ENCODE results near the gene PRKACA. TPM values are rescaled to one million over a fixed set of nuclear protein-coding genes. Genes with fewer than 3 reads are reported as not detected.

PRKACA gene
- total and polyA plus RNA-seq, 4 donors: 43.7 to 103 (median 67.9) TPM

- ATAC-seq (ENCODE audit: insufficient read depth, low FRiP score) (no peak), DNase-seq (no peak)
- Histone ChIP-seq H3K9me3 (ENCODE audit: control insufficient read depth in 4 of 4, insufficient read depth in 3 of 4, low read length in 3 of 4) (peaks cover 0 to 3% (median 0%) of the 10 kb centered on the region in 4 donors), H3K4me3 (no peak overlapping the region), H3K27me3 (ENCODE audit: control insufficient read depth in 3 of 3, insufficient read depth in 3 of 3, low read length in 2 of 3) (no peaks in the 10 kb centered on the region), H3K4me1 (ENCODE audit: control insufficient read depth in 5 of 5, insufficient read depth in 5 of 5, low read length in 5 of 5) (peaks cover 0 to 44% (median 7%) of the 10 kb centered on the region in 5 donors), H3K9ac (ENCODE audit: insufficient read depth in 1 of 2, low read length in 2 of 2) (no peak overlapping the region), H3K36me3 (ENCODE audit: control insufficient read depth in 4 of 4, insufficient read depth in 4 of 4, low read length in 4 of 4) (peaks cover 0 to 10% (median 7%) of the 10 kb centered on the region in 4 donors), H3K27ac (ENCODE audit: low read depth in 1 of 2, low read length in 1 of 2) (no peak overlapping the region)
- TF ChIP-seq, protein P1, sequence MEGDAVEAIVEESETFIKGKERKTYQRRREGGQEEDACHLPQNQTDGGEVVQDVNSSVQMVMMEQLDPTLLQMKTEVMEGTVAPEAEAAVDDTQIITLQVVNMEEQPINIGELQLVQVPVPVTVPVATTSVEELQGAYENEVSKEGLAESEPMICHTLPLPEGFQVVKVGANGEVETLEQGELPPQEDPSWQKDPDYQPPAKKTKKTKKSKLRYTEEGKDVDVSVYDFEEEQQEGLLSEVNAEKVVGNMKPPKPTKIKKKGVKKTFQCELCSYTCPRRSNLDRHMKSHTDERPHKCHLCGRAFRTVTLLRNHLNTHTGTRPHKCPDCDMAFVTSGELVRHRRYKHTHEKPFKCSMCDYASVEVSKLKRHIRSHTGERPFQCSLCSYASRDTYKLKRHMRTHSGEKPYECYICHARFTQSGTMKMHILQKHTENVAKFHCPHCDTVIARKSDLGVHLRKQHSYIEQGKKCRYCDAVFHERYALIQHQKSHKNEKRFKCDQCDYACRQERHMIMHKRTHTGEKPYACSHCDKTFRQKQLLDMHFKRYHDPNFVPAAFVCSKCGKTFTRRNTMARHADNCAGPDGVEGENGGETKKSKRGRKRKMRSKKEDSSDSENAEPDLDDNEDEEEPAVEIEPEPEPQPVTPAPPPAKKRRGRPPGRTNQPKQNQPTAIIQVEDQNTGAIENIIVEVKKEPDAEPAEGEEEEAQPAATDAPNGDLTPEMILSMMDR (IDR thresholded peaks at IDR 0.05; ENCODE audit: control extremely low read depth, extremely low read depth): no peak
- 82 to 88% methylated on average over 13 to 16 of the region's 16 CpGs for WGBS, 2 donors
Measured at GRCh38 chr19:14164724-14165493, 47.3 kb upstream of the PRKACA start.

DNA sequence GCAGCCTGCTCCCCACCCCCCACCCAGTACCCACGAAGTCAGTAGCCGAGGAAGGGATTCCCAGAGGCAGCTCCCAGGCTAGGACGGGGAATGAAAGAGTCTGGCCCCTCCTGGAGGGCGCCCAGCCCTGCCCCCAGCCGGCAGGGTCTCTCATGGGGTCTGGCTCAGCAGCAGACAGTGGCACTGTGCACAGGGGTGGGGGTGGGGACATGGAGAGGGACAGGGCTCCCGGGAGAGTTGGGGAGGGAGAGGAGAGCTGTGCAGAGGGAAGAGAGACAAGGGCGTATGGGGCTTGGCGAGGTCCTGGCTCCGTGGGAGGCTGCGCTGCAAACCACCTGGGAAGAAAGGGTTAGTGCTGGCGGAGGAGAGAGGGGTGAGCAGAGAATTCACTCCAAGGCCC, 46.5 kb upstream of the PRKACA start:
- 81 to 82% methylated on average over 11 of the region's 11 CpGs for WGBS, 2 donors
- Histone ChIP-seq H3K27ac (ENCODE audit: low read depth in 1 of 2, low read length in 1 of 2) (no peak overlapping the region), H3K27me3 (ENCODE audit: control insufficient read depth in 3 of 3, insufficient read depth in 3 of 3, low read length in 2 of 3) (no peaks in the 10 kb centered on the region), H3K9me3 (ENCODE audit: control insufficient read depth in 4 of 4, insufficient read depth in 3 of 4, low read length in 3 of 4) (peaks cover 0 to 3% (median 0%) of the 10 kb centered on the region in 4 donors), H3K4me3 (no peak overlapping the region), H3K4me1 (ENCODE audit: control insufficient read depth in 5 of 5, insufficient read depth in 5 of 5, low read length in 5 of 5) (peaks cover 0 to 44% (median 7%) of the 10 kb centered on the region in 5 donors), H3K9ac (ENCODE audit: insufficient read depth in 1 of 2, low read length in 2 of 2) (no peak overlapping the region), H3K36me3 (ENCODE audit: control insufficient read depth in 4 of 4, insufficient read depth in 4 of 4, low read length in 4 of 4) (peaks cover 0 to 11% (median 8%) of the 10 kb centered on the region in 4 donors)
- DNase-seq (no peak), ATAC-seq (ENCODE audit: insufficient read depth, low FRiP score) (no peak)
- TF ChIP-seq, protein P1 (IDR thresholded peaks at IDR 0.05; ENCODE audit: control extremely low read depth, extremely low read depth): no peak

DNA sequence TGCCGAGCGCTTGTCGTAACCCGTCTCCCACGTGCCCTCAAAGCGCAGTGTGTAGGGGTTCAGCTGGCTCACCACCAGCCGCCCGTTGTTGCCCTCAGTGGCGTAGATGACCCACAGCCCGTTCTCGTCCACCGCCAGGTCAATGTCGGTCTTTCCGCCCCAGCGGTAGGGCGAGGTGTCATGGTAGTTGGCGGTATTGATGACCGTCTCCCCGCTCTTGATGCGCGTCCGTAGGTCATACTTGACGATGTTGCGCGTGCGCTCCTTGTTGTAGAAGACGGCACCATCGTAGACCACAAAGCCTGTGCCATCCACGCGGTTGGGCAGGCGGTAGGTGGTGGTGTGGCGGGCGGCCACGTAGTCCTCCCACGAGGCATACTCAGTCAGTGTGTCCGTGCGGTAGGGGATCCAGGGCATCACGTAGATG, 45.3 kb upstream of the PRKACA start:
- peaks cover 0 to 3% (median 0%) of the 10 kb centered on the region in 4 donors for H3K9me3 ChIP-seq (ENCODE audit: control insufficient read depth in 4 of 4, insufficient read depth in 3 of 4, low read length in 3 of 4)
- 97% methylated on average over 38 of the region's 38 CpGs for WGBS, 2 donors
- no peaks in the 10 kb centered on the region for H3K27me3 ChIP-seq (ENCODE audit: control insufficient read depth in 3 of 3, insufficient read depth in 3 of 3, low read length in 2 of 3)
- TF ChIP-seq, protein P1 (IDR thresholded peaks at IDR 0.05; ENCODE audit: control extremely low read depth, extremely low read depth): no peak
- peaks cover 0 to 18% (median 12%) of the 10 kb centered on the region in 4 donors for H3K36me3 ChIP-seq (ENCODE audit: control insufficient read depth in 4 of 4, insufficient read depth in 4 of 4, low read length in 4 of 4)
- H3K4me3 ChIP-seq: no peak overlapping the region
- ATAC-seq (ENCODE audit: insufficient read depth, low FRiP score) (no peak), DNase-seq (no peak)
- peaks cover 0 to 40% (median 7%) of the 10 kb centered on the region in 5 donors for H3K4me1 ChIP-seq (ENCODE audit: control insufficient read depth in 5 of 5, insufficient read depth in 5 of 5, low read length in 5 of 5)
- H3K27ac ChIP-seq (ENCODE audit: low read depth in 1 of 2, low read length in 1 of 2): no peak overlapping the region
- no peak overlapping the region for H3K9ac ChIP-seq (ENCODE audit: insufficient read depth in 1 of 2, low read length in 2 of 2)
